Measurements from ENCODE around the gene WWOX.

The WWOX gene

GRCh38 chr16:78284957-78285434 lies 185.5 kb downstream of the WWOX start:
- Histone ChIP-seq H3K36me3 (ENCODE audit: control insufficient read depth, insufficient read depth, low read length) (no peaks in the 10 kb centered on the region), H3K4me1 (ENCODE audit: control insufficient read depth, insufficient read depth, low read length, poor library complexity, severe bottlenecking) (no peaks in the 10 kb centered on the region), H3K4me3 (ENCODE audit: extremely low read depth, insufficient read depth, low read length, poor library complexity, severe bottlenecking) (no peak overlapping the region), H3K27ac (ENCODE audit: low read depth, low read length, severe bottlenecking) (no peak overlapping the region), H3K9me3 (ENCODE audit: control insufficient read depth, low read length) (no peaks in the 10 kb centered on the region)
- 81 to 89% methylated on average over 3 of the region's 3 CpGs for WGBS, 2 experiments (ENCODE audit: insufficient coverage in 2 of 2)

DNA sequence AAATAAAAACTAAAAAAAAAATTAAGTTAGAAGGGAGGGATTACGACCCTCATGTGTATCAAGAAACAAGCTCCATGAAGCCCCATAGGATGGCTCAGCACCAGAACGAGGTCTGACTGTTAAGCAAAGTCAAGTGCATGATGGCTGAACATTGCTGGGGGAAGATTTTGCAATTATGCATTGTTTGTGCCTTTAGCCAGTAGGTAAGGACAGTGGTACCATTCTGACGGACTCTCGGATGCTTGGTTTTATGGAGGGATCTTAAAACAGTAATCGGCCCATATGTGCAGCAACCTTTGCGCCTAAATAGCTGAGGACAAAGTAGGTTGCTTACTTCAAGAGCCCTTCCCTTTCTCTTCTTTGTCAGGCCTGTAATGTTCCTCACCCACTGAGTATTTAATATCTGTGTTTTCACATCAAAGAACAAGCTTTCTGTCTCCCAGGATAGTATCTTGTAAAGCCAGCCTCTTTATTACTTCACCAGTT lies 186.0 kb downstream of the WWOX start:
- H3K36me3 ChIP-seq (ENCODE audit: control insufficient read depth, insufficient read depth, low read length) = no peaks in the 10 kb centered on the region
- no peak overlapping the region for H3K4me3 ChIP-seq (ENCODE audit: extremely low read depth, insufficient read depth, low read length, poor library complexity, severe bottlenecking)
- no peaks in the 10 kb centered on the region for H3K4me1 ChIP-seq (ENCODE audit: control insufficient read depth, insufficient read depth, low read length, poor library complexity, severe bottlenecking)
- 79 to 97% methylated on average over 3 to 4 of the region's 6 CpGs for WGBS, 2 experiments (ENCODE audit: insufficient coverage in 2 of 2)
- H3K9me3 ChIP-seq (ENCODE audit: control insufficient read depth, low read length) = no peaks in the 10 kb centered on the region
- no peak overlapping the region for H3K27ac ChIP-seq (ENCODE audit: low read depth, low read length, severe bottlenecking)

GRCh38 chr16:78286065-78286464 lies 186.6 kb downstream of the WWOX start:
- H3K36me3 ChIP-seq (ENCODE audit: control insufficient read depth, insufficient read depth, low read length) = no peaks in the 10 kb centered on the region
- no peaks in the 10 kb centered on the region for H3K9me3 ChIP-seq (ENCODE audit: control insufficient read depth, low read length)
- H3K27ac ChIP-seq (ENCODE audit: low read depth, low read length, severe bottlenecking) = no peak overlapping the region
- H3K4me3 ChIP-seq (ENCODE audit: extremely low read depth, insufficient read depth, low read length, poor library complexity, severe bottlenecking) = no peak overlapping the region
- H3K4me1 ChIP-seq (ENCODE audit: control insufficient read depth, insufficient read depth, low read length, poor library complexity, severe bottlenecking) = no peaks in the 10 kb centered on the region
- WGBS, 2 experiments (ENCODE audit: insufficient coverage in 2 of 2) = 89 to 91% methylated on average over 2 to 3 of the region's 4 CpGs

DNA sequence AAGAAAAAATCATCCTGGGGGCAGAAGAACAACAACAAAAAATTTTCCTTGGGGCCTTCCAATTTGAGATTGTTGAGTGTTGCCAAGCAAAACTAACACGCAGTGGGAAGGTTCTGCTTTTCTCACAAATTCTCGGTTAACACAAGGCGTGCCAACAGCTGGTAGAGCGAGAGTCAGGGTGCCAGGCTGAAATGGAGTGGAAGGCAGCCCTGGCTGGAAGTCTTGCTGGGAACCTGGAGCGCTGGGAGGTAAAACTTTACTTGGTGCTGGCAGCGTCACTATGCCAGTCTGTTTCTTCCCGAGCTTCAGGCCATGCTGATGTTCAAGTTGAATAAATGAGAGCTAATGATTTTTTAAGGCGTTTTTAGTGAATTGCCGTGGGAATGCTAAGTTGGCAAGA lies 189.4 kb downstream of the WWOX start:
- 93% methylated on average over 9 of the region's 9 CpGs for WGBS, 2 experiments (ENCODE audit: insufficient coverage in 2 of 2)
- H3K9me3 ChIP-seq (ENCODE audit: control insufficient read depth, low read length) = no peaks in the 10 kb centered on the region
- no peaks in the 10 kb centered on the region for H3K4me1 ChIP-seq (ENCODE audit: control insufficient read depth, insufficient read depth, low read length, poor library complexity, severe bottlenecking)
- no peaks in the 10 kb centered on the region for H3K36me3 ChIP-seq (ENCODE audit: control insufficient read depth, insufficient read depth, low read length)
- H3K27ac ChIP-seq (ENCODE audit: low read depth, low read length, severe bottlenecking) = no peak overlapping the region
- no peak overlapping the region for H3K4me3 ChIP-seq (ENCODE audit: extremely low read depth, insufficient read depth, low read length, poor library complexity, severe bottlenecking)

DNA sequence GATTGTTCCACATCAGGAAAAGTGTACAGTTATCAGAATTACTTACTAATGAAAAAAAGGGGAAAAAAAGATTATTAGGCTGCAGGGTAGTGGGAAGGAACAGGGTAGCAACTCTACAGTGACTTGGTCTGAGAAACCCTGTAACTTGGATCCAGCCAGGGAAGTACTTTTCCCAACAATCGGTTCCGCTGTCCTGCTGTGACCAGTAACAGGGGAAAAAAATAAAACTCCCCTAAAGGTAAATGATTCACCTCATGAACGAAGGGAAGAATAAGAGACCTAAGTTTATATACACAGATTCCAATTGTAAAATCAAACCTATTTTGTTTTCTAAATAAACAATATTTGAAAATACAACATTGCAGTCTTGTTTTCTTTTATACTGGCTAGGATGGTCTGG lies 189.9 kb downstream of the WWOX start:
- no CpG with 5 or more reads among the region's 3 CpGs for WGBS, 2 experiments (ENCODE audit: insufficient coverage in 2 of 2)
- no peaks in the 10 kb centered on the region for H3K4me1 ChIP-seq (ENCODE audit: control insufficient read depth, insufficient read depth, low read length, poor library complexity, severe bottlenecking)

DNA sequence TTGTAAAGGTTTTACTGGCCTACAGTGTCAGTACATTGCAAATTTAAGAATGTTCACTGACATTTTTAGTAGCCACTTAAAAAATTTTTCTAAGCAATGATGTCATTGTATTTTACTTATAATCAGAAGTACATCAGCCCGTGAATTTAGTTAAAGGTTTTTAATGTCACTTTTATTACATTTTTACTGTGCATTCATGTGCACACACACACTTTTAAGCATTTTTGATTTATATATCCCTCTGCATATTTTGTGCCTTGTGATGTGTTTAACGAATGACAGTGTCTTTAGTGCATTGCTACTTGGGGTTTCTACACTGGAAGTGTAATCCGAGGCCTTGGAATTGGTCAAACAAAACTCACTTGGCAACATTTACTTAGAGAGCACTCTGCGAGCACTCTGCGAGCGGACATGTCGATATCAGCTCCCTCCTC lies 190.4 kb downstream of the WWOX start:
- Histone ChIP-seq H3K27ac (ENCODE audit: low read depth, low read length, severe bottlenecking) (no peak overlapping the region), H3K9me3 (ENCODE audit: control insufficient read depth, low read length) (no peaks in the 10 kb centered on the region), H3K36me3 (ENCODE audit: control insufficient read depth, insufficient read depth, low read length) (no peaks in the 10 kb centered on the region), H3K4me3 (ENCODE audit: extremely low read depth, insufficient read depth, low read length, poor library complexity, severe bottlenecking) (no peak overlapping the region), H3K4me1 (ENCODE audit: control insufficient read depth, insufficient read depth, low read length, poor library complexity, severe bottlenecking) (no peaks in the 10 kb centered on the region)
- WGBS, 2 experiments (ENCODE audit: insufficient coverage in 2 of 2) = no CpG with 5 or more reads among the region's 7 CpGs

More for the DNA sequence above, 189.9 kb downstream of the WWOX start:
- no peaks in the 10 kb centered on the region for H3K36me3 ChIP-seq (ENCODE audit: control insufficient read depth, insufficient read depth, low read length)
- H3K27ac ChIP-seq (ENCODE audit: low read depth, low read length, severe bottlenecking) = no peak overlapping the region
- no peak overlapping the region for H3K4me3 ChIP-seq (ENCODE audit: extremely low read depth, insufficient read depth, low read length, poor library complexity, severe bottlenecking)
- no peaks in the 10 kb centered on the region for H3K9me3 ChIP-seq (ENCODE audit: control insufficient read depth, low read length)

DNA sequence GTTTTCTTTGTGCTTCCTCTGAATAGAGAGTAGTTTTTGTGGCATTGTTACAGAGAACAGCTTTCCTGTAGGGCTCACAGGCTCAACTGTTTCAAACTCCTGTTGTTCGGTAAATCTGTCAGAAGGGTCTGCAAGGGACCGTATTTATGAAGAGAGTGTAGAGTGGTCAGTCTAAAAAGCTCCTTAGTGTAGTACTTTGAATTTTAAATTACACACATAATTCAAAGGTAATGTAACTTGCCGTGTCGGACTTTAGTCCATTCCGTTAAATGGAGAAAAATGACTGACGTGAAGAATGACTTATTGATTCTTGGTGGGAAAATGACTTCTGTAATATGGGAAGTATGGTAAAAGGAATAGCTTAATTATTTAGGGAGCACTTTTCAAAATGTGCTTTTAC lies 190.9 kb downstream of the WWOX start:
- H3K4me1 ChIP-seq (ENCODE audit: control insufficient read depth, insufficient read depth, low read length, poor library complexity, severe bottlenecking) = no peaks in the 10 kb centered on the region
- WGBS, 2 experiments (ENCODE audit: insufficient coverage in 2 of 2) = 75 to 100% methylated on average over 1 to 5 of the region's 6 CpGs
- H3K4me3 ChIP-seq (ENCODE audit: extremely low read depth, insufficient read depth, low read length, poor library complexity, severe bottlenecking) = no peak overlapping the region
- no peaks in the 10 kb centered on the region for H3K36me3 ChIP-seq (ENCODE audit: control insufficient read depth, insufficient read depth, low read length)
- no peak overlapping the region for H3K27ac ChIP-seq (ENCODE audit: low read depth, low read length, severe bottlenecking)
- H3K9me3 ChIP-seq (ENCODE audit: control insufficient read depth, low read length) = no peaks in the 10 kb centered on the region

GRCh38 chr16:78290872-78291591 lies 191.6 kb downstream of the WWOX start:
- H3K4me3 ChIP-seq (ENCODE audit: extremely low read depth, insufficient read depth, low read length, poor library complexity, severe bottlenecking) = no peak overlapping the region
- no peaks in the 10 kb centered on the region for H3K9me3 ChIP-seq (ENCODE audit: control insufficient read depth, low read length)
- no peaks in the 10 kb centered on the region for H3K36me3 ChIP-seq (ENCODE audit: control insufficient read depth, insufficient read depth, low read length)
- 90 to 93% methylated on average over 8 to 9 of the region's 12 CpGs for WGBS, 2 experiments (ENCODE audit: insufficient coverage in 2 of 2)
- H3K27ac ChIP-seq (ENCODE audit: low read depth, low read length, severe bottlenecking) = no peak overlapping the region
- no peaks in the 10 kb centered on the region for H3K4me1 ChIP-seq (ENCODE audit: control insufficient read depth, insufficient read depth, low read length, poor library complexity, severe bottlenecking)

DNA sequence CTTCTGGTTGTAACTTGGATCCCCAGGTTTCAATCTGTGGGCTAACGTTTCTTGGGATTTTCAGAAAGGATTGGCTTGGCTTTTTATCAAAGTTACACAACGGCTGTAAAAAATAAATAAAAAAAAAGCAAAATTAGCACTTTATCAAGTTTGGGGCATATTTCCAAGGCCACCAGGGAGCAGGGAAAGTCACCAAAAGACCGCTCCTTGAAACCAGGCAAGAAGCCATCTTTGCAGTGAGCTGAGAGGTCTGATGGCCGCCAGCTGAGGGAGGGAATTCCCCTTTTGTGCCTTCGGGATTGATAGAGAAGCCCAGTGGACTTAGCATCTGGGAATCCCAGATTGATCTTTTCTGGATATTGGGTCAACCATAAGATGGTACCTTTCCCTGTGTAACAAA lies 192.2 kb downstream of the WWOX start:
- Histone ChIP-seq H3K4me3 (ENCODE audit: extremely low read depth, insufficient read depth, low read length, poor library complexity, severe bottlenecking) (no peak overlapping the region), H3K36me3 (ENCODE audit: control insufficient read depth, insufficient read depth, low read length) (no peaks in the 10 kb centered on the region), H3K27ac (ENCODE audit: low read depth, low read length, severe bottlenecking) (no peak overlapping the region), H3K4me1 (ENCODE audit: control insufficient read depth, insufficient read depth, low read length, poor library complexity, severe bottlenecking) (no peaks in the 10 kb centered on the region), H3K9me3 (ENCODE audit: control insufficient read depth, low read length) (no peaks in the 10 kb centered on the region)
- 80 to 93% methylated on average over 3 to 4 of the region's 5 CpGs for WGBS, 2 experiments (ENCODE audit: insufficient coverage in 2 of 2)

DNA sequence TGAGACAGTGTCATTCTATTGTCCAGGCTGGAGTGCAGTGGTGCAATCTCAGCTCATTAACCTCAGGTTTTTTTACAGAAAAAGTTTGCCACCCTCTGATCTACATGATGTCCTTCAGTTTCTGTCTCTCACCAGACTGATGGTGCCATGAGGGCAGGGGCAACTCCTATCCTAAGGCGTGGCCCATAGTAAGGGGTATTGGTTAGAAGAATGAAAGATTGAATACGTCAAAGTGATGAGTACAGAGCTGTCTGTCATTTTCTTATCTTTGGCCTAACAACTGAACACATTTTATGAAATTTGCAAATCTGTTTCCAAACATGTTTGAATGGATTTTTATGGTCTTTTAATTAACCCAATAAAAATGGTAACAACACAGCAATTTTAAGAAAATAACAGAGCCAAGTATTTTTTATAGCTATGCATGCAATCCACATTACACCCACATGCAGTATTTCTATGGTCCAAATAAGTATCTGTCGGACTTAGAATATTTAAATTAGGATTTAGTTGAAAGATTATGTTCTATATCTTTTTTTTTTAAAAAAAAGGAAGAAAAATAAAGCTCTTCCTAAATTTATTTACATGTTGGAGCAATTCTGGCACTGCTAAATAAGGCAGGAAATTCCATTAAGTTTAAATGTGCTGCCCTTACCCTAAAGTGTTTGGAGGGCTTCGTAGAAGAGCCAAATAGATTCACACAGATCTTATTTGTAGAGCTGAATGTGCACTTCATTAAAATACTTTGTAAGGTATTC lies 192.8 kb downstream of the WWOX start:
- 70% methylated on average over 2 of the region's 4 CpGs; no CpG with 5 or more reads in 1 of the 2 experiments for WGBS, 2 experiments (ENCODE audit: insufficient coverage in 2 of 2)
- Histone ChIP-seq H3K4me3 (ENCODE audit: extremely low read depth, insufficient read depth, low read length, poor library complexity, severe bottlenecking) (no peak overlapping the region), H3K36me3 (ENCODE audit: control insufficient read depth, insufficient read depth, low read length) (no peaks in the 10 kb centered on the region), H3K27ac (ENCODE audit: low read depth, low read length, severe bottlenecking) (no peak overlapping the region), H3K4me1 (ENCODE audit: control insufficient read depth, insufficient read depth, low read length, poor library complexity, severe bottlenecking) (no peaks in the 10 kb centered on the region), H3K9me3 (ENCODE audit: control insufficient read depth, low read length) (no peaks in the 10 kb centered on the region)
